GM12891 (cell line): ENCODE measurements around the gene PDGFA.

Source experiments
- DNase-seq: peaks from one replicate; pipeline ENCODE4 v3.0.0; 2011; ENCODE audit warnings: low spot score; ENCODE audit not compliant: insufficient read length
- FAIRE-seq: peaks from 2 replicates; lab custom pipeline; 2011; peaks lifted over from hg19 to GRCh38; lab: Jason Lieb, UNC
- PAX5 ChIP-seq: IDR thresholded peaks from 2 replicates; pipeline ENCODE4 v1.6.1; 2011; ENCODE audit warnings: low read length, moderate library complexity, mild to moderate bottlenecking; ENCODE audit not compliant: insufficient read depth, severe bottlenecking
- POLR2A ChIP-seq: IDR thresholded peaks from 2 replicates; pipeline ENCODE4 v1.6.1; 2011; ENCODE audit warnings: low read depth, low read length, control low read depth
- POLR2AphosphoS5 ChIP-seq: IDR thresholded peaks from 2 replicates; pipeline ENCODE4 v1.6.1; 2011; ENCODE audit warnings: low read depth, low read length, control low read depth
- POU2F2 ChIP-seq: IDR thresholded peaks from 2 replicates; pipeline ENCODE4 v1.6.1; 2011; ENCODE audit warnings: low read depth, mild to moderate bottlenecking, control low read depth, low read length, moderate library complexity
- SPI1 ChIP-seq: IDR thresholded peaks from 2 replicates; pipeline ENCODE4 v1.6.1; 2011; ENCODE audit warnings: low read depth, low read length, control low read depth
- TAF1 ChIP-seq: IDR thresholded peaks from 2 replicates; pipeline ENCODE4 v1.6.1; 2011; ENCODE audit warnings: low read depth, low read length, control low read depth

Gene PDGFA

DNA sequence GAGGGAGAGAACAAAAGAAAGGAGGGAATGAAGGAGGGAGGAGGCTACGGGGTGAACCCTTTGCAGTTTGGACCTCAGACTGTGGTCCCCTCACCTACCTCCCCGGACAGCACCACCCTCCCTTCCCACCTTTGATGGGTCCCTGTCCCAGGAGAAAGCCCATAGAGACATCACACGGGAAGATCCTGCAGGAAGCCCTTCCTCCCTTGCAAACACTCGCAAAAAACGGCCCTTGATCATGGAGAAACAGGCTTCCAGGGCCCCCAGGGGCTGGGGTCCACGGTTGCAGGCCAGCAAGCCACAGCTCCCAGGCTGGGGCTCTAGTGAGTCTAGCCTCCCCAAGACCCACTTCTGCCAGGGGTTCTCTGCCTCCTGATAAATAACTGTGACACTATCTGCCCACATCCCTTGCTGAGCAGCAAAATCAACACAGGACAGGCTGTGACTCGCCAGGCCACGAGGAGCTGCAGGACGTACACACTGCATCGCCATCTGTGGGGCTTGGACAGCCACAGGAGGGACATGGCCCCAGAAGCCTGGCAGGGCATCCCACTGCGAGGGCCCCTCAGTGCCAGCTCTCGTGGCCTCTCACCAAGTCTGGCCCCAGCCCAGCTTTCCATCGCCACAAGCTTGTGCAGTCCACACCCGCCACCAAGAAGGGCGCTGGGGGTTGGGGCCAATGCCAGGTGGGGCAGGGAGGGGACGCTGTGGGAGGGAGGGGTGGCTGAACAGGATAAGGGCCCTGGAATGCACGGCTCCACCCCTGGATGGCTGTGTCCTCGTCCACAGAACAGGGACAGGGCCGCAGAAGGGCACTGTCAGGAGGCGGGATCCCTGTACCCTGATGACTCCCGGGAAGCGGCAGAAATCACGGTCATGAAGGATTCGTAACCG lies 34.2 kb downstream of the PDGFA start:
- TF ChIP-seq POLR2A: no peak
- no peak for TF ChIP-seq PAX5
- TF ChIP-seq POLR2AphosphoS5: no peak
- no peak for TF ChIP-seq POU2F2
- TF ChIP-seq SPI1: no peak
- TF ChIP-seq TAF1: no peak
- no peak for FAIRE-seq

DNA sequence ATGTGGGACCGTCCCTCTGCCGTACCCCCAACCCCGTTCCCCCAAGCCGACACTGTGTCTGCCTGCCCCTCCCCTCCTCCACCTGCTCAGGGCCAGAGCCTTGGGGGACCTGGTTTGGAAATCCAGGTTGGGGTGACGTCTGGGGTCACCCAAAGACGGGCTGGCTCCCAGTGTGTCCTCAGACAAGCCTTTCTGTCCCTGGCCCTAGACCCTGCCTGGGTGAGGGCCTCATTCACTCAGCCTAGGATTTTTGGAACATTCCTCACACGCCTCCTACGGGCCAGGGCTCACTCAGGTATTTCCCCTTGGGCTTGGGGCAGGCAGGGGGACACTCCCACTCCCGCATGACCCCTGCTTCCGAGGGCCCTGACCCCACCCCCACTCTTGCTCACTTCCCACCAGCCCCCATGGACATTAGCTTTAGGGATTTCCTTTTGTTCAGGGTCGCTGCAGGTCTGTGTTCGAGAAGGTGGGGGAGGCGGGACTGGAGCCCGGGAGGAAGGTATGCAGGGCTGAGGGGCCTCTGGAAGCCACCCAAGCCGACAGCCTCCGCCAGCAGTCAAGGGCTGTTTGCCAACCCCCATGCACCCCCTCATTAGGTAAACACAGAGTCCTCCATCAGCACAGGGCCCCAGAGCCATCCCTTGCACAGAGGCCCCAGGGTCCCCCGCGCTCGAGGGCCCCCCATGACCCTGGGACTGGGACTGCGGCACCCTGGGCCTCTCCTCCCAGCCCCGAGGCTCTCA lies 35.1 kb downstream of the PDGFA start:
- DNase-seq: no peak
- FAIRE-seq: no peak
- no peak for TF ChIP-seq POLR2AphosphoS5
- no peak for TF ChIP-seq POU2F2
- no peak for TF ChIP-seq TAF1
- TF ChIP-seq PAX5: no peak
- no peak for TF ChIP-seq SPI1
- no peak for TF ChIP-seq POLR2A

More for the DNA sequence above, 34.2 kb downstream of the PDGFA start:
- DNase-seq: no peak

- FAIRE-seq: no peak
- no peak for DNase-seq
- TF ChIP-seq POU2F2 (no peak), TAF1 (no peak), SPI1 (no peak), POLR2AphosphoS5 (no peak), PAX5 (no peak), POLR2A (no peak)
Observed at GRCh38 chr7:483656-484355, 35.8 kb downstream of the PDGFA start.

- TF ChIP-seq TAF1: no peak
- TF ChIP-seq PAX5: no peak
- no peak for TF ChIP-seq POLR2A
- no peak for TF ChIP-seq SPI1
- FAIRE-seq (no peak), DNase-seq (no peak)
Observed at GRCh38 chr7:482521-483083, 37.0 kb downstream of the PDGFA start.

DNA sequence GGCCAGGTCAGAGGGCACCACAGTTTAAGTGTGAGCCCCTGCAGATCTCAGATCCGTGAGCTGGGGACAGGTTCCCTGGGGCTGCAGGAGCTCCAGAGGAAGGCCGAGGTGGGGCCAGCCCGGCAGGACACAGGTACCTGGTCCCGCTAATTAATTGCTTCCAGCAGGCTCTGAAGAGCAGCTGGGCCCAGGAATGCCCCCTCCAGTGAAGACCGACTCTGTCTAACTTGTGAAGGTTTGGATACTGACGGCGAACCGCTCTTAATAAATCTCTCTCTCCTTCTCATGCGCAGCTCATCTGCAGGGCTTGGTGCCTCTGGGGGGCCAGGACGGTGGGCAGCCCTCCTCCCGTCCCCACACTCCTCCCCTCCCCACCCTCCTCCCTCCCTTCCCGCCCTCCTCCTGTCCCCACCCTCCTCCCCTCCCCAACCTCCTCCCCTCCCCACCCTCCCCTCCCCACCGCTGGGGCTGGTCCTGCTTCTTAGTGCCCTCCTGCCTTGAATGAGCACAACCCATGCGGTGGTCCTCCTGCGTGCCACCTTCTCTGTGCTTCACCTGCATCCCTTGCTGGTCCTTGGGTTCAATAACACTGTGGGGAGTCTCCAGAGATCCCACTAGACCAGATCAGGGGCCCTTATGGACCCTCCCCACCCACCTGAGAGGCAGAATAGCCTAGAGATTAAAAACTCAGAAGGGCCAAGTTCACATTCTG lies 38.3 kb downstream of the PDGFA start:
- TF ChIP-seq POU2F2 (no peak), SPI1 (no peak), POLR2A (no peak)
- FAIRE-seq (no peak), DNase-seq (no peak)

- TF ChIP-seq TAF1 (no peak), SPI1 (no peak), POU2F2 (no peak), POLR2A (no peak), POLR2AphosphoS5 (no peak), PAX5 (no peak)
- FAIRE-seq: no peak
- DNase-seq: no peak
Observed at GRCh38 chr7:480531-481218, 39.0 kb downstream of the PDGFA start.

DNA sequence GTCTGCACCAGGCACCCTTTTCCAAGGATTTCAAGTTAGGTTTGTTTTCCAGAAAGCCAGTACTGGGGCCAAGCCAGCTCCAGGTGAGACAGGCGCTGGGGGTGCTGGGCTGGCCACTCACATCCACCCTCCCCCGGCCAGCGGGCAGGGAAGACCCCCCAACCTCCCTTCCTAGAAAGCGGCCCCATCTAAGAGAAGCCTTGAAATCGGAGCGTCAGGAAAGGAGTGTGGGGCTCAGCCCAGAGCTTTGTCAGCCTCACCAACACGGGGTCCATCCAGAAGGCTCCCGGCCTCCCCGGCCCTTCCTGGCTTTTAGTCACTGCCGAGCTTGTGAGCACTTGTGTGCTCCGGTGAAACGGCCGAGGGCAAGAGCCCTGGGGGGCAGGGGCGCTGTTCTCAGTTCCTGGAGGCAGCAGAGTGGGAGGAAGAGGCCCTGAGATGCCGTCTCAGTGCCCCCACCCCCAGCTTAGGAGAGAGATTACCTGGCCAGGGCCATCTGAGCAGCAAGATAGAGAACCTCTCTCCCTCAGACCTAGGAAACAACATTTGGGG lies 39.6 kb downstream of the PDGFA start:
- FAIRE-seq: no peak
- no peak for DNase-seq
- TF ChIP-seq SPI1 (no peak), POLR2A (no peak), PAX5 (no peak), POU2F2 (no peak), POLR2AphosphoS5 (no peak), TAF1 (no peak)

- FAIRE-seq (no peak), DNase-seq (no peak)
- TF ChIP-seq SPI1 (no peak), POLR2A (no peak), TAF1 (no peak), POU2F2 (no peak), POLR2AphosphoS5 (no peak), PAX5 (no peak)
Observed at GRCh38 chr7:479115-479947, 40.3 kb downstream of the PDGFA start.
